ENCODE data around the gene HOXB5.

HOXB5 gene

GRCh38 chr17:48543107-48543853 lies 50.3 kb downstream of the HOXB5 start:
- DNase-seq (ENCODE audit: low spot score in 2 of 2): peak; percentile 26 to 64
- in situ Hi-C loops (cut with MboI; ENCODE audit: low sequenced_read_pairs): loop anchor here (5.0 kb wide), 1 partner anchor 34 kb away; the partner anchor contains the start of gene HOXB4
- peak overlapping the region; percentile 68 for H3K4me3 ChIP-seq
- H3K4me1 ChIP-seq: peaks cover 39% of the 10 kb centered on the region
- peaks cover 15% of the 10 kb centered on the region for H3K36me3 ChIP-seq (replicated peaks)
- no peaks in the 10 kb centered on the region for H3K27me3 ChIP-seq (ENCODE audit: low read depth)
- H3K9me3 ChIP-seq: no peaks in the 10 kb centered on the region

- in situ Hi-C loops (cut with MboI; ENCODE audit: low sequenced_read_pairs): loop anchor here (5.0 kb wide), 1 partner anchor 35 kb away; the partner anchor contains the start of gene HOXB4
- Histone ChIP-seq H3K9me3 (no peaks in the 10 kb centered on the region), H3K27me3 (ENCODE audit: low read depth) (no peaks in the 10 kb centered on the region), H3K36me3 (replicated peaks) (peaks cover 15% of the 10 kb centered on the region), H3K4me1 (peaks cover 35% of the 10 kb centered on the region), H3K4me3 (peak overlapping the region; percentile 68)
- no peak for DNase-seq (ENCODE audit: low spot score in 2 of 2)
These were observed 50.9 kb downstream of the HOXB5 start for GRCh38 chr17:48542698-48543106.

GRCh38 chr17:48542114-48542656 lies 51.4 kb downstream of the HOXB5 start:
- Histone ChIP-seq H3K4me1 (peaks cover 30% of the 10 kb centered on the region), H3K27me3 (ENCODE audit: low read depth) (no peaks in the 10 kb centered on the region), H3K9me3 (no peaks in the 10 kb centered on the region), H3K4me3 (peak overlapping the region; percentile 68), H3K36me3 (replicated peaks) (peaks cover 15% of the 10 kb centered on the region)
- in situ Hi-C loops (cut with MboI; ENCODE audit: low sequenced_read_pairs): loop anchor here (5.0 kb wide), 1 partner anchor 35 kb away; the partner anchor contains the start of gene HOXB4
- DNase-seq (ENCODE audit: low spot score in 2 of 2): peak; percentile 29 to 53

GRCh38 chr17:48541577-48542113 lies 51.9 kb downstream of the HOXB5 start:
- in situ Hi-C loops (cut with MboI; ENCODE audit: low sequenced_read_pairs): loop anchor here (5.0 kb wide), 1 partner anchor 36 kb away; the partner anchor contains the start of gene HOXB4
- peak; percentile 44 to 66 for DNase-seq (ENCODE audit: low spot score in 2 of 2)
- peaks cover 24% of the 10 kb centered on the region for H3K4me1 ChIP-seq
- peak overlapping the region; percentile 68 for H3K4me3 ChIP-seq
- no peaks in the 10 kb centered on the region for H3K27me3 ChIP-seq (ENCODE audit: low read depth)
- H3K9me3 ChIP-seq: no peaks in the 10 kb centered on the region
- peaks cover 15% of the 10 kb centered on the region for H3K36me3 ChIP-seq (replicated peaks)

Measured in HAP-1 (cell line).